GM19099 (cell line): ENCODE measurements around the gene APBB2.

Experiments used
- POLR2A ChIP-seq: IDR thresholded peaks from 3 replicates; pipeline ENCODE4 v1.6.1; 2011; ENCODE audit warnings: low read depth; ENCODE audit not compliant: insufficient read length; ENCODE audit errors: extremely low read depth

The APBB2 gene

GRCh38 chr4:41214136-41214824 is at the start of gene APBB2:
TSS of gene APBB2 (minus strand) at chr4:41214542. CDS start at chr4:41033254, 181,288 bp downstream.
- peak; percentile 46 for TF ChIP-seq POLR2A

GRCh38 chr4:41262198-41262597 is 47.9 kb upstream of the APBB2 start:
- TF ChIP-seq POLR2A: no peak

GRCh38 chr4:41260116-41260733 is 45.9 kb upstream of the APBB2 start:
- TF ChIP-seq POLR2A: no peak

- TF ChIP-seq POLR2A: no peak
Observed at GRCh38 chr4:41258783-41259182, 44.4 kb upstream of the APBB2 start.

GRCh38 chr4:41257906-41258305 is 43.6 kb upstream of the APBB2 start:
- TF ChIP-seq POLR2A: no peak

- TF ChIP-seq POLR2A: no peak
Observed at GRCh38 chr4:41257257-41257901, 43.0 kb upstream of the APBB2 start.

- no peak for TF ChIP-seq POLR2A
Observed at GRCh38 chr4:41256740-41257256, 42.5 kb upstream of the APBB2 start, which contains the start of gene UCHL1. TSS of gene UCHL1 (plus strand) at chr4:41256928. CDS start at chr4:41256977, 49 bp downstream.

GRCh38 chr4:41256131-41256739 is 41.9 kb upstream of the APBB2 start:
- TF ChIP-seq POLR2A: no peak

- TF ChIP-seq POLR2A: no peak
Observed at GRCh38 chr4:41245983-41246382, 31.6 kb upstream of the APBB2 start.

GRCh38 chr4:41241919-41242318 is 27.6 kb upstream of the APBB2 start:
- TF ChIP-seq POLR2A: no peak

GRCh38 chr4:41236508-41236907 is 22.2 kb upstream of the APBB2 start:
- no peak for TF ChIP-seq POLR2A

- TF ChIP-seq POLR2A: no peak
Observed at GRCh38 chr4:41236032-41236431, 21.7 kb upstream of the APBB2 start.

GRCh38 chr4:41232856-41233255 is 18.5 kb upstream of the APBB2 start:
- TF ChIP-seq POLR2A: no peak

GRCh38 chr4:41232406-41232805 is 18.1 kb upstream of the APBB2 start:
- no peak for TF ChIP-seq POLR2A

GRCh38 chr4:41227902-41228301 is 13.6 kb upstream of the APBB2 start:
- no peak for TF ChIP-seq POLR2A
